ENCODE data around the gene LHX8. TPM values are rescaled to one million over a fixed set of nuclear protein-coding genes. Genes with fewer than 3 reads are reported as not detected.

LHX8 gene
- total and polyA plus RNA-seq, 2 donors (not counting 3 experiments of a cell fraction or from before 2014, with no cell fraction given) = not detected

- no peaks in the 10 kb centered on the region for H3K4me1 ChIP-seq (ENCODE audit: control insufficient read depth, extremely low read depth, insufficient read depth, low read length)
- CTCF ChIA-PET = interaction anchor here (1.1 kb wide), 1 partner anchor 379 kb away, joined by 3 read pairs; no protein-coding TSS in a partner anchor
- H2AFZ ChIP-seq (ENCODE audit: low read depth, low read length) = no peak overlapping the region
- H3K79me2 ChIP-seq (ENCODE audit: control insufficient read depth, insufficient read depth, low read length) = no peaks in the 10 kb centered on the region
- no TSS peak for BruUV-seq (replicated peaks)
- no peaks in the 10 kb centered on the region for H4K20me1 ChIP-seq (replicated peaks; ENCODE audit: control insufficient read depth, extremely low read depth, insufficient read depth, low read length)
- H3K27me3 ChIP-seq (ENCODE audit: control insufficient read depth in 2 of 2, insufficient read depth in 2 of 2, low read length in 2 of 2) = no peaks in the 10 kb centered on the region
- H3K27ac ChIP-seq (ENCODE audit: insufficient read depth, low read depth, low read length) = no peak overlapping the region
- DNase-seq (ENCODE audit: low read depth, low spot score) = no peak
- H3K9me3 ChIP-seq (replicated peaks; ENCODE audit: control insufficient read depth, insufficient read depth, low read length) = no peaks in the 10 kb centered on the region
- no peak overlapping the region for H3K4me3 ChIP-seq (replicated peaks in 1 of 3; ENCODE audit: insufficient read depth in 1 of 3, low read depth in 1 of 3, low read length in 3 of 3)
- no peaks in the 10 kb centered on the region for H3K36me3 ChIP-seq (ENCODE audit: control insufficient read depth in 2 of 2, extremely low read depth in 1 of 2, insufficient read depth in 2 of 2, low read length in 2 of 2)
- H3K9me1 ChIP-seq (replicated peaks; ENCODE audit: control insufficient read depth, extremely low read depth, insufficient read depth, low read length) = no peaks in the 10 kb centered on the region
- POLR2A ChIA-PET = interaction anchor here (0.6 kb wide), 1 partner anchor 82 kb away, joined by 7 read pairs; no protein-coding TSS in a partner anchor
- H3K4me2 ChIP-seq (ENCODE audit: insufficient read depth, low read length) = no peak overlapping the region
- dilution Hi-C loops (cut with MboI; ENCODE audit: extremely low pct_ligation_motif_present, low sequenced_read_pairs) (no loop called here), intact Hi-C loops (cut with micrococcal nuclease) (no loop called here)
- no peak overlapping the region for H3K9ac ChIP-seq (replicated peaks; ENCODE audit: extremely low read depth, insufficient read depth, low read length)
- TF ChIP-seq, protein P1, sequence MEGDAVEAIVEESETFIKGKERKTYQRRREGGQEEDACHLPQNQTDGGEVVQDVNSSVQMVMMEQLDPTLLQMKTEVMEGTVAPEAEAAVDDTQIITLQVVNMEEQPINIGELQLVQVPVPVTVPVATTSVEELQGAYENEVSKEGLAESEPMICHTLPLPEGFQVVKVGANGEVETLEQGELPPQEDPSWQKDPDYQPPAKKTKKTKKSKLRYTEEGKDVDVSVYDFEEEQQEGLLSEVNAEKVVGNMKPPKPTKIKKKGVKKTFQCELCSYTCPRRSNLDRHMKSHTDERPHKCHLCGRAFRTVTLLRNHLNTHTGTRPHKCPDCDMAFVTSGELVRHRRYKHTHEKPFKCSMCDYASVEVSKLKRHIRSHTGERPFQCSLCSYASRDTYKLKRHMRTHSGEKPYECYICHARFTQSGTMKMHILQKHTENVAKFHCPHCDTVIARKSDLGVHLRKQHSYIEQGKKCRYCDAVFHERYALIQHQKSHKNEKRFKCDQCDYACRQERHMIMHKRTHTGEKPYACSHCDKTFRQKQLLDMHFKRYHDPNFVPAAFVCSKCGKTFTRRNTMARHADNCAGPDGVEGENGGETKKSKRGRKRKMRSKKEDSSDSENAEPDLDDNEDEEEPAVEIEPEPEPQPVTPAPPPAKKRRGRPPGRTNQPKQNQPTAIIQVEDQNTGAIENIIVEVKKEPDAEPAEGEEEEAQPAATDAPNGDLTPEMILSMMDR (IDR thresholded peaks at IDR 0.05; ENCODE audit: extremely low read depth in 1 of 2, insufficient read depth in 1 of 2, low read depth in 1 of 2, low read length in 2 of 2) = no peak
- TF ChIP-seq EZH2 (IDR thresholded peaks at IDR 0.05; ENCODE audit: borderline replicate concordance, low read depth, low read length, severe bottlenecking) = no peak
- TF ChIP-seq POLR2A (IDR thresholded peaks at IDR 0.05; ENCODE audit: low read depth, low read length) = no peak
- TF ChIP-seq JUN (IDR thresholded peaks at IDR 0.05; ENCODE audit: borderline replicate concordance, insufficient read depth, insufficient read length, low read depth) = no peak
- TF ChIP-seq MYC (IDR thresholded peaks at IDR 0.05; ENCODE audit: low read depth, low read length) = no peak
- TF ChIP-seq MAX (IDR thresholded peaks at IDR 0.05; ENCODE audit: insufficient read depth, insufficient read length) = no peak
- no peak for TF ChIP-seq FOS (IDR thresholded peaks at IDR 0.05; ENCODE audit: borderline replicate concordance, insufficient read depth, low read length)
- TF ChIP-seq GATA2 (IDR thresholded peaks at IDR 0.05; ENCODE audit: insufficient read depth, insufficient read length, low read depth, low read length) = no peak
- TF ChIP-seq POLR2AphosphoS5 (IDR thresholded peaks at IDR 0.05; ENCODE audit: insufficient read depth, low read depth, low read length) = no peak
- FAIRE-seq = no peak
Measured at GRCh38 chr1:75172556-75172955, 38.4 kb downstream of the LHX8 start.
